ENCODE data around the gene RIBC1.

DNA sequence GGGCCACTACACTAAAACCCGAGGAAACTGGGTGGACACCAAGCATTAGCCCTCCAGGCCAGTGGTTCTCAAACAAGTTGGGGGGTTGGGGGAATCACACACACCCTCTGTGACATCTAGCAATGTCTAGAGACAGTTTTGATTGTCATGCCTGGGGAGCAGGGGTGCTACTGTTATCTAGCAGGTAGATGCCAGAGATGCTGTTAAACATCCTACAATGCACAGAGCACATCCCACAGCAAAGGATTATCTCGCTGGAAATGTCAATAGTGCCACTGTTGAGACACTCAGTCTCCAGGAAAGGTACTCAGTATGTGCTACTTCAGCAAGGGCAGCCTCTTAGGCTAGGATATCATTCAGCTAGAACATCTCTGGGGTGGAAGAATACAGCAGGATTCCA lies 1.5 kb upstream of the RIBC1 start:
- TF ChIP-seq, protein P1, sequence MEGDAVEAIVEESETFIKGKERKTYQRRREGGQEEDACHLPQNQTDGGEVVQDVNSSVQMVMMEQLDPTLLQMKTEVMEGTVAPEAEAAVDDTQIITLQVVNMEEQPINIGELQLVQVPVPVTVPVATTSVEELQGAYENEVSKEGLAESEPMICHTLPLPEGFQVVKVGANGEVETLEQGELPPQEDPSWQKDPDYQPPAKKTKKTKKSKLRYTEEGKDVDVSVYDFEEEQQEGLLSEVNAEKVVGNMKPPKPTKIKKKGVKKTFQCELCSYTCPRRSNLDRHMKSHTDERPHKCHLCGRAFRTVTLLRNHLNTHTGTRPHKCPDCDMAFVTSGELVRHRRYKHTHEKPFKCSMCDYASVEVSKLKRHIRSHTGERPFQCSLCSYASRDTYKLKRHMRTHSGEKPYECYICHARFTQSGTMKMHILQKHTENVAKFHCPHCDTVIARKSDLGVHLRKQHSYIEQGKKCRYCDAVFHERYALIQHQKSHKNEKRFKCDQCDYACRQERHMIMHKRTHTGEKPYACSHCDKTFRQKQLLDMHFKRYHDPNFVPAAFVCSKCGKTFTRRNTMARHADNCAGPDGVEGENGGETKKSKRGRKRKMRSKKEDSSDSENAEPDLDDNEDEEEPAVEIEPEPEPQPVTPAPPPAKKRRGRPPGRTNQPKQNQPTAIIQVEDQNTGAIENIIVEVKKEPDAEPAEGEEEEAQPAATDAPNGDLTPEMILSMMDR (IDR thresholded peaks at IDR 0.05 in 8 of 11, conservative IDR thresholded peaks at IDR 0.05 in 3 of 11), result no peak
- no peak for TF ChIP-seq POLR2AphosphoS5 (IDR thresholded peaks at IDR 0.05)
